Naive thymus-derived CD8-positive, alpha-beta T cell (primary cell): Measurements from ENCODE around the gene ATG14. TPM values are rescaled to one million over a fixed set of nuclear protein-coding genes. Genes with fewer than 3 reads are reported as not detected.

Experiments
- ATAC-seq, 2 donors: fragments of 150-1000 bp; cut with Tn5 transposase in 1 of 2; sonication (Bioruptor Pico), chemical (Tn5 transposase) in 1 of 2; 1 replicate in 1 of 2; 2 replicates in 1 of 2; pipeline ENCODE4 v1.10.0; 2021; ENCODE audit warnings: mild to moderate bottlenecking in 2 of 2, moderate library complexity in 2 of 2
- POLR2A ChIA-PET: fragments of 350-600 bp; sonication (Branson Sonifier 250); formaldehyde crosslinking; loops from one replicate; lab custom pipeline; 2021; ENCODE audit warnings: antibody characterized with exemption; lab: Charles Lee
- DNase-seq, 10 donors: peaks; one replicate each; pipeline versions ENCODE4 v3.0.0 to v3.0.0-alpha.2; 2020 to 2022
- H3K27ac Mint-ChIP-seq, 10 donors: one replicate each; pipeline ENCODE4 v1.8.0; 2020 to 2022; ENCODE audit warnings: mild to moderate bottlenecking in 10 of 10, mixed read lengths in 10 of 10, moderate library complexity in 4 of 10, inconsistent platforms in 1 of 10
- H3K27me3 Mint-ChIP-seq, 5 donors: one replicate each; pipeline ENCODE4 v1.8.0; 2021 to 2022; ENCODE audit warnings: mixed read lengths in 5 of 5
- H3K36me3 Mint-ChIP-seq, 3 donors: one replicate each; pipeline ENCODE4 v1.8.0; 2020 to 2022; ENCODE audit warnings: mixed read lengths in 3 of 3, mild to moderate bottlenecking in 2 of 3, inconsistent platforms in 1 of 3
- H3K4me1 Mint-ChIP-seq, 4 donors: one replicate each; pipeline ENCODE4 v1.8.0; 2021 to 2022; ENCODE audit warnings: mixed read lengths in 4 of 4
- H3K4me3 Mint-ChIP-seq, 10 donors: one replicate each; pipeline ENCODE4 v1.8.0; 2020 to 2022; ENCODE audit warnings: mild to moderate bottlenecking in 10 of 10, mixed read lengths in 10 of 10, moderate library complexity in 6 of 10, inconsistent platforms in 1 of 10
- H3K9me3 Mint-ChIP-seq, 9 donors: one replicate each; pipeline ENCODE4 v1.8.0; 2020 to 2022; ENCODE audit warnings: mixed read lengths in 9 of 9, mild to moderate bottlenecking in 3 of 9, inconsistent platforms in 1 of 9, moderate library complexity in 1 of 9
- polyA plus RNA-seq, 3 donors: library from polyadenylated mRNA; unstranded; fragments of 300-500 nt; fragmentation: Illumina TruSeq; gene quantifications; one replicate each; pipeline ENCODE4 v1.2.3, GENCODE V29; 2021
- total RNA-seq, 8 experiments: library from RNA in 2 of 8; stranded (reverse) in 2 of 8; gene quantifications; one replicate each; pipeline ENCODE4 v1.2.3 and lab custom pipeline; 2021 to 2026

ATG14 gene
- total and polyA plus RNA-seq, 5 experiments from 2014 or later, result 5.2 to 17.6 (median 6.3) TPM

DNA sequence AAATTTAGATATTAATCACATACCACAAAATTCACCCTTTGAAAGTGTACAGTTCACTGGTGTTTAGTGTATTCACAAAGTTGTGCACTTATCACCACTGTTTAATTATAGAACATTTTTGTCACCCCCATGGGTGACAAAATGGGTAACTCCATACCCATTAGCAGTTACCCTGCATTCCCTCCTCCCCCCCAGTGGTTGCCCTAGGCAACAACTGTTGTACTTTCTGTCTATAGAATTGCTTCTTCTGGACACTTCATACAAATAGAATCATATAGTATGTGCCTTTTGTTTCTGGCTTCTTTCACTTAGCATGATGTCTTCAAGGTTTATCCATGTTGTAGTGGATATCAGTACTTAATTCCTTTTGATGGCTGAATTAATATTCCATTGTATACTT, 87.7 kb downstream of the ATG14 start:
- H3K27ac Mint-ChIP-seq, result no peak overlapping the region
- ATAC-seq (no peak), DNase-seq (no peak)
- no peaks in the 10 kb centered on the region for H3K9me3 Mint-ChIP-seq
- peaks cover 0 to 16% (median 4%) of the 10 kb centered on the region in 3 donors for H3K36me3 Mint-ChIP-seq
- no peaks in the 10 kb centered on the region for H3K27me3 Mint-ChIP-seq
- peaks cover 8 to 31% (median 19%) of the 10 kb centered on the region in 4 donors for H3K4me1 Mint-ChIP-seq
- H3K4me3 Mint-ChIP-seq, result no peak overlapping the region
- POLR2A ChIA-PET, result no interaction called here

DNA sequence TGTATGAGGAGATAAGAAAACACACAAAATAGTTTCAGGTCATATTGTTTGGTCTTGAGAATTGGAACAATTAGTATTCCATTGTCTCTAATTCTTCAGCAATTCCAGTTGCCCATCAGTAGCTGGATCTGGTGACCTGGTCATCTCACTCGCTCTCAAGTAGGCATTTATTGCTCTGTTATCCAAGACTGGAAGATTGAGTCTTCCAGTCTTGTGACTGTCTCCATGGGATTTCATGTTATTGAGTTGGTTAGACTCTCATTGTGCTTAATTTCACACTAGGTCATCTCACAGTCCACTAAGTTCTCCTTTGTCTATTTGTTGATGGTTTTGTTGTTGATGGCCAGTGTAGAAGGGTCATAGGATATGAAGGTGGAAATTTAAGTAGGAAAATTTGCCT, 92.9 kb downstream of the ATG14 start:
- H3K9me3 Mint-ChIP-seq, result peaks cover 0 to 4% (median 0%) of the 10 kb centered on the region in 9 donors
- ATAC-seq (no peak), DNase-seq (no peak)
- no peak overlapping the region for H3K27ac Mint-ChIP-seq
- H3K4me1 Mint-ChIP-seq, result peaks cover 0 to 9% (median under 1%) of the 10 kb centered on the region in 4 donors
- POLR2A ChIA-PET, result no interaction called here
- no peak overlapping the region for H3K4me3 Mint-ChIP-seq
- H3K27me3 Mint-ChIP-seq, result no peaks in the 10 kb centered on the region
- peaks cover 0 to 32% (median 31%) of the 10 kb centered on the region in 3 donors for H3K36me3 Mint-ChIP-seq

DNA sequence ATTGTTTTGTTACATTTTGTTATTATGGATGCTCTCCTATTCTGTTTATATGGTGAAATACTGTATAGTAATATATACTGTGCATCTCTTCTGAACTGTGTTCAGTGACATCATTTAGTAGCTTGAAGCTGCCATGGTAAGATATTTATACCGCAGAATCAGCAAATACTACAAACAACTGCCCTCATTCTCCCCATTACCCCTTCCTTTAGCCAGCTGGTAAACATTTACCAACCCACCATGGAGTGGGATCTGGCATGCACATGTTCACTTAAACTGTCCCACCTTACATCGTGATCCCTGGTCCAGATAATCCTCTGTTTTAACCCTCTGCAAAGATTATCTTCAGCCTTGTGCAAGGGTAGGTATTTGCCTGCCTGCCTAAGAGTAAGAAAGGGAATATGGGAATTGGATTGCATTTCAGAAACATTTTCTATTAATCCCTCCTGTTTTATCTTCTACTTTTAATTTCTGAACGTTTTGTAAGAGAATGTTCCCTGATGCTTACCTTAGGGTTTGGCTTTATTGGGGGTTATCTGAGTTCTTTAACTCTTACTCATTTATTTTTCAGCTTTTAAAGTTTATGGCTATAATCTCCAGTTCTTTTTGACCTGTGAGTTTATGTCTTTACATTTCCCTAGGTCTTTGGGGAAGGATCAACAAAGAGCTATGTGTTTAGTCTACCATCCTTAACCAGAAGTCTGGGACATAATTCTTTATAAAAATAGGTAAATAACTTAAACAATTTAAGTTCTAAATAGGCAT, 93.9 kb downstream of the ATG14 start:
- ATAC-seq, result no peak
- POLR2A ChIA-PET, result no interaction called here
- H3K27me3 Mint-ChIP-seq, result no peaks in the 10 kb centered on the region
- no peak overlapping the region for H3K27ac Mint-ChIP-seq
- H3K9me3 Mint-ChIP-seq, result peaks cover 0 to 12% (median 9%) of the 10 kb centered on the region in 9 donors
- H3K4me3 Mint-ChIP-seq, result no peak overlapping the region
- H3K4me1 Mint-ChIP-seq, result peaks cover 0 to 9% (median under 1%) of the 10 kb centered on the region in 4 donors
- peaks cover 9 to 41% (median 38%) of the 10 kb centered on the region in 3 donors for H3K36me3 Mint-ChIP-seq
- DNase-seq, result no peak

DNA sequence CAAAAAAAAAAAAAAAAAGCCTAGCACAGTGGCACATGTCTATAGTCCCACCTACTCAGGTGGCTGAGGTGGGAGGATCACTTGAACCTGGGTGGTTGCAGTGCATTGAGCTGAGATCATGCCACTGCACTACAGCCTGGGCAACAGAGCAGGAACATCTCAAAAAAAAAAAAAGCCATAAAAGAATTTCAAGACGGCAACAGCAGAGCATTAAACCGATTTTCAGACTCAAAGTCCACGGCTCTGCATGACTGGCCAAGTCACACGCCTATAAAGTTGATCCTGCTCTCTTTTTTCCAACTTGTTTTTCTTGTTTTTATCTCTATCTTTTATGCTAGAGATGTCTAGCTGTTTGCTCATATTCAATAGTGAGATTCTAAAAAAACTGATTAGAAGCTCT, 95.1 kb downstream of the ATG14 start:
- Mint-ChIP-seq H3K4me3 (no peak overlapping the region), H3K9me3 (peaks cover 0 to 20% (median 9%) of the 10 kb centered on the region in 9 donors), H3K4me1 (peaks cover 0 to 9% (median under 1%) of the 10 kb centered on the region in 4 donors), H3K27me3 (no peaks in the 10 kb centered on the region), H3K36me3 (peaks cover 9 to 47% (median 38%) of the 10 kb centered on the region in 3 donors), H3K27ac (peak overlapping the region in 2 of 10 donors; percentile 40 to 65)
- POLR2A ChIA-PET, result no interaction called here
- ATAC-seq (no peak), DNase-seq (no peak)

Other genes with a start within 250 kb of the ATG14 start
- gene DLGAP5, start 220.2 kb downstream of the ATG14 start, total RNA-seq, result not detected
- not detected for gene DLGAP5, start 220.2 kb downstream of the ATG14 start, polyA plus RNA-seq
- gene FBXO34, start 140.4 kb downstream of the ATG14 start, total RNA-seq, result 10 to 100 TPM; 24.4 to 25.5 TPM
- gene FBXO34, start 140.4 kb downstream of the ATG14 start, polyA plus RNA-seq, result 10 to 100 TPM; 16.8 to 23.1 (median 17.8) TPM
- not detected for gene TBPL2, start 28.8 kb upstream of the ATG14 start, total RNA-seq
- gene TBPL2, start 28.8 kb upstream of the ATG14 start, polyA plus RNA-seq, result not detected
- 100 to 1,000 TPM; 131 to 142 TPM for gene KTN1, start 168.4 kb upstream of the ATG14 start, total RNA-seq
- 10 to 100 TPM; 16.1 to 30.1 (median 17.0) TPM for gene KTN1, start 168.4 kb upstream of the ATG14 start, polyA plus RNA-seq